ENCODE results near the gene GDI2.

Gene GDI2

DNA sequence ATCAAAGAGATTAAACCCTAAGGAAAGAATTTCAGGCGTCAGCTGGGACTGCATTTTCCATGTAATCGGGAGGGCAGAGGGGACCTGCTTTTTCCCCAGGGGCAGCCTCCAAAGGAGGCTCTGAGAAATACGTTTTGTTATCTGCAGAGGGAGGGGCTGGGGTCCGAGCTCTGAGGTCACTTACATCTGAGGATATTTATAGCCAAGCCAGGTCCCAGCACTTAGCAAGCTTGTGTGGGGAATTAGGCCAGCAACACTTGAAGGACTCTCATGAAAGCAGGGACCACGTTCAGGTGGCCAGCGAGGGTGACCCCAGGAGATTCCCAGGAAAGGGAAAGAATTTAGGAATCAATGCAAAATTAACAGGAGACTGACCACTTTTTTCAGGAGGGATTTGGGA lies 20.6 kb upstream of the GDI2 start:
- no peak for TF ChIP-seq CTCF (IDR thresholded peaks at IDR 0.05; ENCODE audit: low read depth, low read length, poor library complexity, severe bottlenecking)
- no peak for TF ChIP-seq EZH2phosphoT487 (IDR thresholded peaks at IDR 0.05; ENCODE audit: borderline replicate concordance, low read length)
- H4K20me1 ChIP-seq (ENCODE audit: control insufficient read depth, insufficient read depth, low read depth, low read length) = no peaks in the 10 kb centered on the region
- no peak overlapping the region for H3K4me2 ChIP-seq (ENCODE audit: low read length)
- no peaks in the 10 kb centered on the region for H3F3A ChIP-seq (ENCODE audit: control insufficient read depth, insufficient read depth)
- H3K79me2 ChIP-seq (ENCODE audit: control insufficient read depth, low read length) = no peaks in the 10 kb centered on the region
- H3K27ac ChIP-seq (ENCODE audit: low read depth, low read length) = no peak overlapping the region
- no peaks in the 10 kb centered on the region for H3K36me3 ChIP-seq (ENCODE audit: control insufficient read depth, low read length)
- no peaks in the 10 kb centered on the region for H3K9me3 ChIP-seq (ENCODE audit: control insufficient read depth, insufficient read depth, low read length)
- no peak overlapping the region for H3K4me3 ChIP-seq (ENCODE audit: low read length)
- peaks cover 11% of the 10 kb centered on the region for H3K4me1 ChIP-seq (ENCODE audit: control insufficient read depth, low read length)
- no peaks in the 10 kb centered on the region for H3K27me3 ChIP-seq (ENCODE audit: control insufficient read depth, low read length)
- no peaks in the 10 kb centered on the region for H3K9me2 ChIP-seq (replicated peaks; ENCODE audit: control insufficient read depth, low read length)

DNA sequence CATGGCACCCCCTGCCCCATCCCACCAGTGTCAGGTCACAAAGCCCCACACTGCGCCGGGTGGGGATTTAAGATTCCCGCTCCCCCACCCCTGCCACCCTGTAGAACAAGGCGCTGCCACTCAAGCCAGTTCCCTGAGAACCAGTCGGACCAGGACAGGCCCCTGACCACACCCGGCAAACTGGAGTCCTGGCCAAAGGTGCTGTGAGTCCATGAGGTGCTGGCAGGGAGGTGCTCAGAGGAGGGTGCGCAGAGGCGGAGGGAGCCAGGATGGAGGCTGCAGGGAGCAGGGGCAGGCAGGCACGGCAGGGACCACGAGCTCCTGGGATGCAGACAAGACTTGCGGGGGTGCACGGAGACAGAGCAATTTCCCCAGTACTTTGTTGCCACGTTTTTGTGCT lies 19.7 kb upstream of the GDI2 start:
- Histone ChIP-seq H3K79me2 (ENCODE audit: control insufficient read depth, low read length) (no peaks in the 10 kb centered on the region), H3K27ac (ENCODE audit: low read depth, low read length) (no peak overlapping the region), H3K4me1 (ENCODE audit: control insufficient read depth, low read length) (peaks cover 5% of the 10 kb centered on the region), H3K9me3 (ENCODE audit: control insufficient read depth, insufficient read depth, low read length) (no peaks in the 10 kb centered on the region), H3K27me3 (ENCODE audit: control insufficient read depth, low read length) (no peaks in the 10 kb centered on the region), H3K4me3 (ENCODE audit: low read length) (no peak overlapping the region), H3K36me3 (ENCODE audit: control insufficient read depth, low read length) (no peaks in the 10 kb centered on the region), H3K4me2 (ENCODE audit: low read length) (no peak overlapping the region), H4K20me1 (ENCODE audit: control insufficient read depth, insufficient read depth, low read depth, low read length) (no peaks in the 10 kb centered on the region), H3K9me2 (replicated peaks; ENCODE audit: control insufficient read depth, low read length) (no peaks in the 10 kb centered on the region), H3F3A (ENCODE audit: control insufficient read depth, insufficient read depth) (no peaks in the 10 kb centered on the region)
- TF ChIP-seq CTCF (IDR thresholded peaks at IDR 0.05; ENCODE audit: low read depth, low read length, poor library complexity, severe bottlenecking) = no peak
- TF ChIP-seq EZH2phosphoT487 (IDR thresholded peaks at IDR 0.05; ENCODE audit: borderline replicate concordance, low read length) = no peak

GRCh38 chr10:5831446-5831782 lies 18.2 kb upstream of the GDI2 start:
- Histone ChIP-seq H3K4me1 (ENCODE audit: control insufficient read depth, low read length) (peaks cover 5% of the 10 kb centered on the region), H3K79me2 (ENCODE audit: control insufficient read depth, low read length) (no peaks in the 10 kb centered on the region), H3K27me3 (ENCODE audit: control insufficient read depth, low read length) (no peaks in the 10 kb centered on the region), H3K36me3 (ENCODE audit: control insufficient read depth, low read length) (no peaks in the 10 kb centered on the region), H4K20me1 (ENCODE audit: control insufficient read depth, insufficient read depth, low read depth, low read length) (no peaks in the 10 kb centered on the region), H3K4me2 (ENCODE audit: low read length) (no peak overlapping the region), H3F3A (ENCODE audit: control insufficient read depth, insufficient read depth) (no peaks in the 10 kb centered on the region), H3K27ac (ENCODE audit: low read depth, low read length) (no peak overlapping the region), H3K9me2 (replicated peaks; ENCODE audit: control insufficient read depth, low read length) (no peaks in the 10 kb centered on the region), H3K4me3 (ENCODE audit: low read length) (no peak overlapping the region), H3K9me3 (ENCODE audit: control insufficient read depth, insufficient read depth, low read length) (no peaks in the 10 kb centered on the region)
- TF ChIP-seq EZH2phosphoT487 (IDR thresholded peaks at IDR 0.05; ENCODE audit: borderline replicate concordance, low read length) = no peak
- TF ChIP-seq CTCF (IDR thresholded peaks at IDR 0.05; ENCODE audit: low read depth, low read length, poor library complexity, severe bottlenecking) = no peak

All from DOHH2 (cell line).